Cortex of kidney (tissue), 1 donor: Measurements from ENCODE around the gene PTGDS.

Experiments used
- DNase-seq: peaks from one replicate; lab custom pipeline; 2025; lab: John Stamatoyannopoulos, UW

The PTGDS gene

GRCh38 chr9:136946228-136947027 lies 30.9 kb upstream of the PTGDS start:
- DNase-seq: no peak

GRCh38 chr9:136947028-136947891 lies 30.0 kb upstream of the PTGDS start:
- DNase-seq: no peak

GRCh38 chr9:136947955-136948510 lies 29.3 kb upstream of the PTGDS start:
- no peak for DNase-seq

DNA sequence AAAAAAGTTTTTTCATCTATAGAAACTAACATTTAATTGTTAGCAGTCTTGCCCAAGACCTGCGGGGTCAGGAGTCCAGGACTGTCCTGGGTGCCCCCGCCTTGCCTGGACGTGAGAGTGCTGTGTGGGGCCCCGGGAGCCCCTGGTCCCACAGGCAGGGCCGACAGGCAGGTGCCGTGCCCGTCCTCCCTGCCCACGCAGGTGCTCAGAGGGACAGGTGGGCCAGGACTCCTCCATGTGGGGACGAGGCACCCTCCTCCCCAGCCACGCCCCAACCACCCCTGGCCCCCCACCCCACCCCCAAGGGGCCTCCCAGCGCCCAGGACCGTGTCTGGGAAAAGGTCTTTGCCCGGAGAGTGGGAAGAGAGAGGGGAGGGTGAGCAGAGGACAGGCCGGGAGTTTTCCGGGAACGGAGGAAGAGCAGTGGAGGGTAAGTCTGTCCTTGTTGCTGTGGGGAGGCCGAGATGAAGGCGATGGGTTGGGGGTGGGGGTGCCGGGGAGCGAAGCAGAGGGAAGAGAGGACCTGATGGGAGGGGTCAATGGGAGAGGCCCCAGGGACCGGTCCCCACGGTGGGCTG lies 28.0 kb upstream of the PTGDS start:
- DNase-seq: no peak

DNA sequence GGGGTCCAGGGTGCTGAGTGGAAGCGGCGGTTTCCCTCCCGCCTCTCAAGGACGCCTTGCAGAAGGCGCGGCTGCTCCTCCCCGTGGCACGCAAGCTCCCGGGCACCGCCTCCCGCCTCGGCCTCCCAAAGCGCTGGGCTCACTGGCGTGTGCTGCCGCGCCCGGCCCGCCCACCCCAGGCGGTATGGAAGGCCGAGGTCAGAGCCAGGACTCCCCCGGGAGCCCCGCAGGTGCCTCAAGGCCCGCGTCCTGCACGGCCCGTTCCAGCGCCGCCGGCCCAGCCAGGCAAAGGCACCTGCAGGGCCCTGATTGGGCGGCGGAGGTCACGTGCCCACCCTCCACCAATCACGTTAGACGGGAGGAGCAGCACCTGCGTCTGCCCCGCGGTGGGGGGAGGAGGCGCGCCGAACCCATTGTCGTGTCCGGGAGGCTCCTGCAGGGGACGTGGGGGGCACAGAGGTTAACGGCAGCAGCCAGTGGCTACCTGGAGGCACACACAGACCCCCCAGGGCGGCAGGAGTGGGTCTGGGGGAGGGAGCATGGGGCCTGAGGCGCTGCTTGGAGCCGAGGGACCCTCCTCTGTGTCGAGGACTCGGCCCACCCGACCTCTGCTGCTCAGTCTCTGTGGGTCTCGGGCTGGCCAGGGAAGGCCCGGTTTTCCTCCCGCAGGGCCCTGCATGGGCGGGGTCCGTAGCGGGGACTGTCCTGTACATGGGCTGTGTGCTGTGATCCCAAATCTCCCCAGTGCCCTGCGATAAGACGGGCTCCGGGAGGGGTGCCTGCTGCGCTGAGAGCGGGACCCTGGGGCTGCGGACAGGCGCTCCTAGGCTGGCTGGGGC lies 27.3 kb upstream of the PTGDS start:
- DNase-seq: peak; percentile 76

- DNase-seq: no peak
Measured at GRCh38 chr9:136950656-136951276, 26.5 kb upstream of the PTGDS start.

DNA sequence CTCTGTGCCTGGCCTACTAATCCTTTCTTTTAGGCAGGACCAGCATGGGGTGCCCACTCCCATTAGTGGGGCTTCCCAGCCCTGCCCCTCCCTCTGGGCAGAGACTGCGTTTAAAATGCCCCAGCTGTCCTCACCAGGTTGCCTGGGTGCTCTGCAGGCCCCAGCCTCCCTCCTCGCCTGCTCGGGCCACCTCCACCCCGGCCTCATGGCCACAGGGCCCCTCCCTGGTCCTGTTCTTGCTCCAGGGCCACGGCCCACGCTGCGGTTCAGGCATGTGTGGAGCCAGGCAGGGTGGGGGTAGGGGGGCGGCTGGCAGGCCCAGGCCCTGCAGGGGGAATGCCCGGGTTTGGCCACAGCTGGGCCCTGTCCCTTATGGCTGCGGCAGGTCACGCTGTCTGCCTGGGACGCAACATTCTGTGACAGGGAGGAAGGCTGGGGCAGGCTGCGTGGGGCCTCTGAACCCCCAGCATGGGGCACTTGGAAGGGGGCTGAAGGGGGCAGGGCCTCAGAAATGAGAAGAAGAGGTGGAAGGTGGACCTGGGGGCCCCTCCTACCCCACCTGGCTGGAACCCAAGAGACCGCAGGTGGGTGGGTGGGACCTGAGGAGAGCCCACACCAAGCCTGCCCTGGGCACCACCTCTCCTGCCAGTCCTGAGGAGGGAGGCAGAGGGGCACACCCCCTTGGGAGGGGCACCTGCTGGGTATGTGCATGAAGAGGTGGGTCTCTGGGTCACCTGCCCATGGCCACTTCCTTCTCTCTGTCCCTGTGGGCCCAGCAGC lies 25.6 kb upstream of the PTGDS start, which contains the start of gene LCN12:
TSS of gene LCN12 (plus strand) at position 733 of the 780 bp plus-strand sequence. CDS start 55 bp downstream, outside the sequence.
- DNase-seq: no peak

DNA sequence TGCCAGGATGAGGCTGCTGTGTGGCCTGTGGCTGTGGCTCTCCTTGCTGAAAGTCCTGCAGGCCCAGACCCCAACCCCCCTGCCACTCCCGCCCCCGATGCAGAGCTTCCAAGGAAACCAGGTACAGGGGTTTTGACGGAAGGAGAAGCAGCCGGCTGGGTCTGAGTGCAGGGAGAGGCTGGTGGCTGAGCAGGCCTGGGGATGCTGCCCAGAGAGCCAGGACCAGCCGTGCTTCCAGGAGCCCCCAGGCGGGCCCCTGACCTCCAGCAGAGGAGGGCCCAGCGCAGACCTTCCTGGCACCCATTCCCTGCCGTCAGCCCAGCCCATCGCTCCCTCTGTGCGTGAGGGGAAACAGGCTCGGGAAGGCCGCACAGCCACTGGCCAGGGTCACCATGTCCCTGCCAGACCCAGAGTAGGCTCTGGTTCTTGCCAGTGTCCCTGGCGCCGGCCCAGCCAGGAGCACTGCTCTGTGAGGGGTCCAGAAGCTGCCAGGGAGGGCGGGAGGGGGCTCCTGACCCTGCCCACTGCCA lies 24.9 kb upstream of the PTGDS start:
- no peak for DNase-seq

DNA sequence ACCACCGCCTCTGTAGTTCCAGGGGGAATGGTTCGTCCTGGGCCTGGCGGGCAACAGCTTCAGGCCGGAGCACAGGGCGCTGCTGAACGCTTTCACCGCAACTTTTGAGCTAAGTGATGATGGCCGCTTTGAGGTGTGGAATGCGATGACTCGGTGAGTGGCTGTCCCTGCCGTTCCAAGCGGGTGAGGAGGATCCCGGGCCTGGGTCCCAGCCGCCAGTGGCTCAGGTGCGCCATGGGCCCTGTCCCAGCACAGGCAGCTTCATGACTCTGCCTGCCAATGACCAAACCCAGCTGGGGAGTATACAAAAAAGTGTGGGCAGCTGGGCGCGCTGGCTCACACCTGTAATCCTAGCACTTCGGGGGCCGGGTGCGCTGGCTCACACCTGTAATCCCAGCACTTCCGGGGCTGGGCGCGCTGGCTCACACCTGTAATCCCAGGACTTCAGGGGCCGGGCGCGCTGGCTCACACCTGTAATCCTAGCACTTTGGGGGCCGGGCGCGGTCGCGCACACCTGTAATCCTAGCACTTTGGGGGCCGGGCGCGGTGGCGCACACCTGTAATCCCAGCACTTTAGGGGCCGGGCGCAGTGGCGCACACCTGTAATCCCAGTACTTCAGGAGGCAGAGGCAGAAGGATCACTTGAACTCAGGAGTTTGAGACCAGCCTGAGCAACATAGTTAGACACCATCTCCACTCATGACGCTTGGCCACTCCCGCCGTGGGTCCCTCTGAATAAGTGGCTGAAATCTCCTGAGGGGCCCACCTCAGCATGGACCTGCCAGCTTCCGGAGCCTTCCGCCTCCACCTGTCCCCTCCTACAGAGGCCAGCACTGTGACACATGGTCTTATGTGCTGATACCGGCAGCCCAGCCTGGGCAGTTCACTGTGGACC lies 24.2 kb upstream of the PTGDS start:
- no peak for DNase-seq

GRCh38 chr9:136953771-136954269 lies 23.5 kb upstream of the PTGDS start:
- no peak for DNase-seq

DNA sequence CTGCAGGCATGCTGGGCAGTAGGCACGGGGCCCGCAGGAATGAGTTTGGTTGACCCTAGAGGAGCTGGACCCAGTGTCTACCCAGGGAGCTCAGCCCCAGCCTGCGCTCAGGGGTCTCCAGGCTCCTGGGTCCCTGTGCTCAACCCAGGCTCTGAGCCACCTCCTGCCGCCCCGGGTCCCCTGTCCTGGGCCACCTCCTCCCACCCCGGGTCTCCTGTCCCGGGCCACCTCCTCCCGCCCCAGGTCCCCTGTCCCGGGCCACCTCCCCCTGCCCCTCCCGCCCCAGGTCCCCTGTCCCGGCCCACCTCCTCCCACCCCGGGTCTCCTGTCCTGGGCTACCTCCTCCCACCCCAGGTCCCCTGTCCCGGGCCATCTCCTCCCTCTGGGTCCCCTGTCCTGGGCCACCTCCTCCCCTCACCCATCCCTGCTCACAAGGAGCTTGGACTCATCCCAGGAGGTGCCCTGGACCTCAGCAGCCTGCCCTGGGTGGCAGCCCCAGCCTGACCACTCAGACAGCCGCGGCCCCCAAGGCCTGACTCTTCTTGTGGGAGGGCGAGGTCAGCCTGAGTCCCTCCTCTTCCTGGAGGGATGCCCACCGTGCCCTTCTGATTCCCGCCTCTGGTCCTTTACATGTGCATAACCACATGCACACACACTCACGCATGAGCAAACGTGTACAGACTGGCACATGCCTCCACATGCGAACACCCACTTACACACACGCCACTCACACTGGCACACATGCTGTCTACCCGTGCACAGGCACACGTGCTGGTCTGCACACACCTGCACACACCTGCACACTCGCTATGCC lies 22.8 kb upstream of the PTGDS start:
- no peak for DNase-seq

GRCh38 chr9:136955202-136955942 lies 21.9 kb upstream of the PTGDS start:
- no peak for DNase-seq

- DNase-seq: no peak
Measured at GRCh38 chr9:136955943-136956335, 21.4 kb upstream of the PTGDS start.

GRCh38 chr9:136956604-136957003 lies 20.7 kb upstream of the PTGDS start:
- no peak for DNase-seq

DNA sequence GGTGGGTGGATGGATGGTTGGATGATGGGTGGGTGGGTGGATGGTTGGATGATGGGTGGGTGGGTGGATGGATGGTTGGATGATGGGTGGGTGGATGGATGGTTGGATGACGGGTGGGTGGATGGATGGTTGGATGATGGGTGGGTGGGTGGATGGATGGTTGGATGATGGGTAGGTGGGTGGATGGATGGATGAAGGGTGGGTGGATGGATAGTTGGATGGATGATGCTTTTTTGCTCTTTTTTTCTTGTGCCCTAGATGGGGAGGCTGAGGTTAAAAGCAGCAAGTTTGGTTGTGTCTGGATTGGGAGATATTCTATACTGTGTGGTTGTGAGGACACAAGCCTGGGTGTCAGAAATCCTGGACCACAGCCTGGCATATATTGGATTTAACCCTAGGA lies 19.8 kb upstream of the PTGDS start:
- DNase-seq: no peak

DNA sequence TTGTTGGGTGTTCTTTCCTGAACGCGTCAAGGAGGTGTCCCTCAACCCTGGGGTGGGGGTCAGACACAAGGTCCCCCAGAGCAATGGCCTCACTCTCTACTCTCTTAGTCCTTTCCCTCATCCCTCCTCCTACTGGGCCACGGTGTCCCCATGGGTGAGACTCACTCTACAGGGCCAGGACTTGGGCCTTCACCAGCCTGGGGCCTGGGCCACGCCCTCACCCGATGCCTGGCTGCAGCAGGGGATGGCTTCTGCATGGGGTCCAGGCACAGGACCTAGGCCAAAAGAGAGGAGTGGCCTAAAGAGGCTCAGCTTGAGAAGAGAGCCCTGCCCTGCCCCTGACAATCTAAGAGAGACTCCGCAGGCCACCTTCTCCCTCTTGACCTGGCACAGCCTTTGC lies 19.4 kb upstream of the PTGDS start:
- DNase-seq: no peak

GRCh38 chr9:136958473-136958872 lies 18.8 kb upstream of the PTGDS start:
- DNase-seq: no peak
